Natural killer cell (primary cell): ENCODE measurements around the gene RNF144B. TPM values are rescaled to one million over a fixed set of nuclear protein-coding genes. Genes with fewer than 3 reads are reported as not detected.

Experiments used
- ATAC-seq, 3 donors: fragments of 150-1000 bp in 2 of 3; fragments of 200-7000 bp in 1 of 3; cut with Tn5 transposase; 1 replicate in 1 of 3; 2 replicates in 2 of 3; pipeline ENCODE4 v1.10.0; 2021; ENCODE audit warnings: mild to moderate bottlenecking in 2 of 3, moderate library complexity in 2 of 3
- DNase-seq, 2 donors: peaks; one replicate each; pipeline versions ENCODE4 v3.0.0 to v3.0.0-alpha.2; 2013 to 2021; ENCODE audit warnings: mixed read lengths in 1 of 2
- H3K27ac ChIP-seq: one replicate; pipeline ENCODE4 v1.5.1; 2013; ENCODE audit warnings: mild to moderate bottlenecking, low read length
- H3K27me3 ChIP-seq: one replicate; pipeline ENCODE4 v1.6.1; 2013; ENCODE audit warnings: low read length; ENCODE audit not compliant: control insufficient read depth, insufficient read depth
- H3K36me3 ChIP-seq: one replicate; pipeline ENCODE4 v1.6.1; 2013; ENCODE audit warnings: low read length; ENCODE audit not compliant: control insufficient read depth, insufficient read depth
- H3K4me1 ChIP-seq: one replicate; pipeline ENCODE4 v1.6.1; 2013; ENCODE audit warnings: low read length; ENCODE audit not compliant: control insufficient read depth, insufficient read depth
- H3K4me3 ChIP-seq: one replicate; pipeline ENCODE4 v1.5.1; 2013; ENCODE audit warnings: low read length
- H3K9me3 ChIP-seq: one replicate; pipeline ENCODE4 v1.6.1; 2013; ENCODE audit warnings: low read length; ENCODE audit not compliant: control insufficient read depth, insufficient read depth
- H3K27ac Mint-ChIP-seq, 2 donors: one replicate each; pipeline ENCODE4 v1.8.0; 2022; ENCODE audit warnings: mild to moderate bottlenecking in 2 of 2, mixed read lengths in 2 of 2, moderate library complexity in 1 of 2
- H3K27me3 Mint-ChIP-seq, 2 donors: one replicate each; pipeline ENCODE4 v1.8.0; 2022; ENCODE audit warnings: low read depth in 2 of 2, mixed read lengths in 2 of 2
- H3K36me3 Mint-ChIP-seq: one replicate; pipeline ENCODE4 v1.8.0; 2022; ENCODE audit warnings: mixed read lengths
- H3K4me1 Mint-ChIP-seq, 2 donors: one replicate each; pipeline ENCODE4 v1.8.0; 2022; ENCODE audit warnings: mixed read lengths in 2 of 2
- H3K4me3 Mint-ChIP-seq: one replicate; pipeline ENCODE4 v1.8.0; 2022; ENCODE audit warnings: mild to moderate bottlenecking, moderate library complexity, mixed read lengths
- H3K9me3 Mint-ChIP-seq, 2 donors: one replicate each; pipeline ENCODE4 v1.8.0; 2022; ENCODE audit warnings: mixed read lengths in 2 of 2
- WGBS: methylation state at CpG from one replicate; pipeline ENCODE4 v1.1.7; 2013; ENCODE audit warnings: missing lambda C conversion rate; ENCODE audit not compliant: insufficient coverage; 5-methylcytosine and 5-hydroxymethylcytosine counted together
- intact Hi-C: fragments of 100-400 bp; cut with micrococcal nuclease; formaldehyde crosslinking; loops from one replicate; pipeline ENCODE4 v1.14.2; 2022
- total RNA-seq, 4 donors: library from RNA; stranded (reverse); fragments of 120-200 nt in 1 of 4; gene quantifications; one replicate each; pipeline versions ENCODE4 v1.2.3 to v1.2.4, GENCODE V29; 2013 to 2022
- TF ChIP-seq, protein P1 (sequence below): fragments of 200-600 bp; IDR thresholded peaks from one replicate; pipeline ENCODE4 v1.8.0; 2022; ENCODE audit warnings: antibody characterized with exemption

Gene RNF144B
- total RNA-seq, 3 donors from 2014 or later (not counting 1 experiment from before 2014, with no cell fraction given), result 3.3 to 10.5 (median 5.2) TPM

GRCh38 chr6:18465410-18466154 is 78.4 kb downstream of the RNF144B start:
- H3K27ac Mint-ChIP-seq, result no peak overlapping the region
- H3K9me3 Mint-ChIP-seq, result peaks cover 0 to under 1% of the 10 kb centered on the region in 2 donors
- no peaks in the 10 kb centered on the region for H3K36me3 Mint-ChIP-seq
- Histone ChIP-seq H3K9me3 (no peaks in the 10 kb centered on the region), H3K36me3 (peaks cover 7% of the 10 kb centered on the region), H3K27me3 (no peaks in the 10 kb centered on the region), H3K4me1 (no peaks in the 10 kb centered on the region), H3K27ac (no peak overlapping the region), H3K4me3 (no peak overlapping the region)
- TF ChIP-seq, protein P1, sequence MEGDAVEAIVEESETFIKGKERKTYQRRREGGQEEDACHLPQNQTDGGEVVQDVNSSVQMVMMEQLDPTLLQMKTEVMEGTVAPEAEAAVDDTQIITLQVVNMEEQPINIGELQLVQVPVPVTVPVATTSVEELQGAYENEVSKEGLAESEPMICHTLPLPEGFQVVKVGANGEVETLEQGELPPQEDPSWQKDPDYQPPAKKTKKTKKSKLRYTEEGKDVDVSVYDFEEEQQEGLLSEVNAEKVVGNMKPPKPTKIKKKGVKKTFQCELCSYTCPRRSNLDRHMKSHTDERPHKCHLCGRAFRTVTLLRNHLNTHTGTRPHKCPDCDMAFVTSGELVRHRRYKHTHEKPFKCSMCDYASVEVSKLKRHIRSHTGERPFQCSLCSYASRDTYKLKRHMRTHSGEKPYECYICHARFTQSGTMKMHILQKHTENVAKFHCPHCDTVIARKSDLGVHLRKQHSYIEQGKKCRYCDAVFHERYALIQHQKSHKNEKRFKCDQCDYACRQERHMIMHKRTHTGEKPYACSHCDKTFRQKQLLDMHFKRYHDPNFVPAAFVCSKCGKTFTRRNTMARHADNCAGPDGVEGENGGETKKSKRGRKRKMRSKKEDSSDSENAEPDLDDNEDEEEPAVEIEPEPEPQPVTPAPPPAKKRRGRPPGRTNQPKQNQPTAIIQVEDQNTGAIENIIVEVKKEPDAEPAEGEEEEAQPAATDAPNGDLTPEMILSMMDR, result no peak
- no peak for DNase-seq
- ATAC-seq, result no peak
- WGBS, result 92% methylated on average over 4 of the region's 5 CpGs
- no peak overlapping the region for H3K4me3 Mint-ChIP-seq
- no peaks in the 10 kb centered on the region for H3K27me3 Mint-ChIP-seq
- intact Hi-C loops, result no loop called here
- H3K4me1 Mint-ChIP-seq, result no peaks in the 10 kb centered on the region

- WGBS, result 94% methylated on average over 5 of the region's 5 CpGs
- no peak overlapping the region for H3K4me3 Mint-ChIP-seq
- H3K27ac ChIP-seq, result no peak overlapping the region
- ATAC-seq, result no peak
- no peak overlapping the region for H3K4me3 ChIP-seq
- H3K27ac Mint-ChIP-seq, result no peak overlapping the region
- H3K36me3 Mint-ChIP-seq, result no peaks in the 10 kb centered on the region
- intact Hi-C loops, result no loop called here
- no peaks in the 10 kb centered on the region for H3K9me3 ChIP-seq
- no peaks in the 10 kb centered on the region for H3K4me1 Mint-ChIP-seq
- peaks cover 7% of the 10 kb centered on the region for H3K36me3 ChIP-seq
- DNase-seq, result no peak
- H3K27me3 ChIP-seq, result no peaks in the 10 kb centered on the region
- no peaks in the 10 kb centered on the region for H3K27me3 Mint-ChIP-seq
- H3K9me3 Mint-ChIP-seq, result no peaks in the 10 kb centered on the region
- TF ChIP-seq, protein P1, result no peak
- no peaks in the 10 kb centered on the region for H3K4me1 ChIP-seq
Measured at GRCh38 chr6:18467741-18468502, 80.8 kb downstream of the RNF144B start.

DNA sequence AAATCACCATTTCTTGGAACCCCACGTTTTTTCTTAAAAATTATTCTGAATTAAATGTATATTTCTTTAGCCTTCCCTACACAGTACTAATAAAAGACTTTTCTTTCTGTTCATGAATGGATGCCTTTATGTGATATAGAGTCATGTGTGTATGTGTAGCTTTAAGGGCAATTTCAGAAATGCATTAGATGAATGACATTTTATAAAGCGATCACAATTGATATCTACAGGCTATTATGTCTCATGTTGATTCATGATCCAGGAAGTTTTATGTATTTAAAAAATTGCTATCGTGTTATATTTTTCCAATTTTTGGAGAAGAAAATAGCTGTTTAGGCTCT is 81.3 kb downstream of the RNF144B start:
- Mint-ChIP-seq H3K27me3 (no peaks in the 10 kb centered on the region), H3K4me3 (no peak overlapping the region), H3K4me1 (no peaks in the 10 kb centered on the region), H3K9me3 (no peaks in the 10 kb centered on the region), H3K27ac (no peak overlapping the region), H3K36me3 (no peaks in the 10 kb centered on the region)
- Histone ChIP-seq H3K27me3 (no peaks in the 10 kb centered on the region), H3K4me1 (no peaks in the 10 kb centered on the region), H3K9me3 (no peaks in the 10 kb centered on the region), H3K4me3 (no peak overlapping the region), H3K27ac (no peak overlapping the region), H3K36me3 (peaks cover 7% of the 10 kb centered on the region)
- intact Hi-C loops, result no loop called here
- DNase-seq (no peak), ATAC-seq (no peak)
- 100% methylated on average over 2 of the region's 3 CpGs for WGBS
- TF ChIP-seq, protein P1, result no peak
